HG02870 (cell line): ENCODE measurements around the gene ANKRD40CL.

Experiments used
- ATAC-seq: cut with Tn5 transposase; IDR thresholded peaks from one replicate; pipeline ENCODE4 v1.9.1; 2021; ENCODE audit warnings: mild to moderate bottlenecking, moderate library complexity; ENCODE audit not compliant: unreplicated experiment

The ANKRD40CL gene

GRCh38 chr17:50719144-50719923 is 48.0 kb downstream of the ANKRD40CL start, which contains the start of gene LUC7L3:
Gene LUC7L3, plus strand, starts transcription at chr17:50719603. Its CDS starts 130 bp downstream, at chr17:50719733.
- peak; percentile 85 for ATAC-seq

DNA sequence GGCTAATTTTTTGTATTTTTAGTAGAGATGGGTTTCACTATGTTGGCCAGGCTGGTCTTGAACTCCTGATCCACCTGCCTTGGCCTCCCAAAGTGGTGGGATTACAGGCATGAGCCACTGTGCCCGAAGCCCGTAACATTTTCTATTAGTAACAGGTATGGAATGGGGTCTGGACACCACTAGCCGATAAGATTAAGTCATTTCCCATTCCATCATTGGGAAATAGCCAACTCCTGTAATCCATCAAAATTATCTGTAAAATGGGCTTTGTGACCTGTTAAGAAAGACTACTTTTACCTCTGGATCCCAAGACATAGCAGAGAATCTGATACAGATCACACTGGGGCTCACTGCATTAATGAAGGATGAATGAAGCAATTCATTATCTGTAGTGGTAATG is 51.8 kb downstream of the ANKRD40CL start:
- ATAC-seq, result no peak

GRCh38 chr17:50712641-50713040 is 54.7 kb downstream of the ANKRD40CL start:
- no peak for ATAC-seq
